Neural progenitor cell (in vitro differentiated cells): ENCODE data around the gene ARIH2.

Source experiments
- EZH2 ChIP-seq: fragments of 200-600 bp; sonication (generic); IDR thresholded peaks from 2 replicates; pipeline ENCODE4 v1.6.1; 2017; ENCODE audit warnings: antibody characterized with exemption, mild to moderate bottlenecking, moderate library complexity
- TF ChIP-seq, protein P1 (sequence below): fragments of 200-600 bp; sonication (generic); IDR thresholded peaks from 2 replicates; pipeline ENCODE4 v1.5.1; 2017; ENCODE audit warnings: antibody characterized with exemption, mild to moderate bottlenecking

DNA sequence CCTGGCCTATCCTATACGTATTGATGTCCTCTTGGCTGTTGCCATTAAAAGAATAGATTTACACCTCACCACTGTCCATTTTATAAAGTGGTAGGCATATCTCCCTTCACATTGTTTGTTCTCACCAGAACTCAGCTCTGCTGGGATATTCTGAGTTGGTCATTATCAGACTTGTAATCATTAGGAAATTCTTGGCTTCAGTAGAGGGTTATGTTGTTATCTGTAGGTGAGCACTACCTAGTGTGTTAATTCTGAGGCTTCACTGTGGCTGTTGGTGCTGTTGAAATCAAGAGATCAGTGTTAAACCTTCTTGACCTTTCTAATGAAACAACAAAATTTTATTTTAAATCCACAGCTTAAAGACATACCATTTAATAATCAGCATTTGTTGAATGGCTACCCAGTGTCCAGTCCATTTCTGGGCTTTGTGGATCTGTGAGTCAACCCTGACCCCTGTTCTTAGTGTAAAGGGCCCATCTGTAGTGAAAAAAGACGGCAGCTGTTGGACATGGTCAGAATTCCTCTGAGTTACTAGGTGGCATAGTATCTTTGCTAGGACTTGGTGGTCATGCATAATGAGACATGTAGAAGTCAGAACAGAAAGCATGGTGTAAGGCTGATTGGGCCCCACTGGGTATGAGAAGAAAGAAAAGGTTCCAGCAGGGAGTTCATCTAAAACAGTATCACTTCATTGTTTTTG, 38.5 kb downstream of the ARIH2 start:
- TF ChIP-seq, protein P1, sequence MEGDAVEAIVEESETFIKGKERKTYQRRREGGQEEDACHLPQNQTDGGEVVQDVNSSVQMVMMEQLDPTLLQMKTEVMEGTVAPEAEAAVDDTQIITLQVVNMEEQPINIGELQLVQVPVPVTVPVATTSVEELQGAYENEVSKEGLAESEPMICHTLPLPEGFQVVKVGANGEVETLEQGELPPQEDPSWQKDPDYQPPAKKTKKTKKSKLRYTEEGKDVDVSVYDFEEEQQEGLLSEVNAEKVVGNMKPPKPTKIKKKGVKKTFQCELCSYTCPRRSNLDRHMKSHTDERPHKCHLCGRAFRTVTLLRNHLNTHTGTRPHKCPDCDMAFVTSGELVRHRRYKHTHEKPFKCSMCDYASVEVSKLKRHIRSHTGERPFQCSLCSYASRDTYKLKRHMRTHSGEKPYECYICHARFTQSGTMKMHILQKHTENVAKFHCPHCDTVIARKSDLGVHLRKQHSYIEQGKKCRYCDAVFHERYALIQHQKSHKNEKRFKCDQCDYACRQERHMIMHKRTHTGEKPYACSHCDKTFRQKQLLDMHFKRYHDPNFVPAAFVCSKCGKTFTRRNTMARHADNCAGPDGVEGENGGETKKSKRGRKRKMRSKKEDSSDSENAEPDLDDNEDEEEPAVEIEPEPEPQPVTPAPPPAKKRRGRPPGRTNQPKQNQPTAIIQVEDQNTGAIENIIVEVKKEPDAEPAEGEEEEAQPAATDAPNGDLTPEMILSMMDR = no peak
- no peak for TF ChIP-seq EZH2
